Mesendoderm (in vitro differentiated cells): ENCODE measurements around the gene ANXA11.

ENCODE experiments used
- DNase-seq: peaks from one replicate; pipeline ENCODE4 v3.0.0; 2013
- H2AK5ac ChIP-seq: 2 replicates; pipeline ENCODE4 v1.6.1; 2013; ENCODE audit warnings: low read length, inconsistent platforms
- H2BK120ac ChIP-seq: 2 replicates; pipeline ENCODE4 v1.6.1; 2013; ENCODE audit warnings: low read depth, mild to moderate bottlenecking, low read length, moderate library complexity, mixed read lengths
- H2BK15ac ChIP-seq: replicated peaks from 2 replicates; pipeline ENCODE4 v1.6.1; 2013; ENCODE audit warnings: low read depth, mild to moderate bottlenecking, moderate library complexity
- H2BK5ac ChIP-seq: 2 replicates; pipeline ENCODE4 v1.6.1; 2013; ENCODE audit warnings: low read length, inconsistent platforms
- H3K18ac ChIP-seq: 2 replicates; pipeline ENCODE4 v1.6.1; 2013; ENCODE audit warnings: mild to moderate bottlenecking, low read length, mixed read lengths
- H3K23ac ChIP-seq: one replicate; pipeline ENCODE4 v1.6.1; 2013; ENCODE audit warnings: low read length
- H3K27ac ChIP-seq: 2 replicates; pipeline ENCODE4 v1.5.1; 2013; ENCODE audit warnings: low read depth, mild to moderate bottlenecking, inconsistent platforms, low read length, moderate library complexity
- H3K27me3 ChIP-seq: 2 replicates; pipeline ENCODE4 v1.6.1; 2013; ENCODE audit warnings: low read length, control low read depth, mild to moderate bottlenecking, inconsistent platforms; ENCODE audit not compliant: insufficient read depth, poor library complexity
- H3K36me3 ChIP-seq: 2 replicates; pipeline ENCODE4 v1.6.1; 2013; ENCODE audit warnings: low read length, inconsistent platforms; ENCODE audit not compliant: control insufficient read depth, insufficient read depth
- H3K4ac ChIP-seq: one replicate; pipeline ENCODE4 v1.6.1; 2013; ENCODE audit warnings: low read depth, mild to moderate bottlenecking, low read length, moderate library complexity
- H3K4me1 ChIP-seq: 2 replicates; pipeline ENCODE4 v1.6.1; 2013; ENCODE audit warnings: low read depth, low read length, inconsistent platforms; ENCODE audit not compliant: control insufficient read depth
- H3K4me2 ChIP-seq: 2 replicates; pipeline ENCODE4 v1.6.1; 2013; ENCODE audit warnings: low read length
- H3K4me3 ChIP-seq: 2 replicates; pipeline ENCODE4 v1.5.1; 2013; ENCODE audit warnings: mild to moderate bottlenecking, low read length
- H3K56ac ChIP-seq: one replicate; pipeline ENCODE4 v1.6.1; 2013; ENCODE audit warnings: low read length
- H3K79me1 ChIP-seq: 2 replicates; pipeline ENCODE4 v1.6.1; 2013; ENCODE audit warnings: low read length, inconsistent platforms
- H3K79me2 ChIP-seq: 2 replicates; pipeline ENCODE4 v1.6.1; 2013; ENCODE audit warnings: mild to moderate bottlenecking, low read length; ENCODE audit not compliant: control insufficient read depth, insufficient read depth
- H3K9ac ChIP-seq: 2 replicates; pipeline ENCODE4 v1.6.1; 2013; ENCODE audit warnings: low read length, inconsistent platforms
- H4K5ac ChIP-seq: one replicate; pipeline ENCODE4 v1.6.1; 2013; ENCODE audit warnings: low read length
- H4K8ac ChIP-seq: one replicate; pipeline ENCODE4 v1.6.1; 2013; ENCODE audit warnings: low read depth, mild to moderate bottlenecking, control low read depth, low read length, moderate library complexity
- WGBS: extraction: QIAGEN DNeasy Blood & Tissue Kit; methylation state at CpG from one replicate; pipeline ENCODE4 v1.1.7; 2013; ENCODE audit warnings: low lambda C conversion rate, missing lambda C conversion rate; ENCODE audit not compliant: insufficient coverage; ENCODE audit errors: extremely low coverage; 5-methylcytosine and 5-hydroxymethylcytosine counted together

ANXA11 gene

DNA sequence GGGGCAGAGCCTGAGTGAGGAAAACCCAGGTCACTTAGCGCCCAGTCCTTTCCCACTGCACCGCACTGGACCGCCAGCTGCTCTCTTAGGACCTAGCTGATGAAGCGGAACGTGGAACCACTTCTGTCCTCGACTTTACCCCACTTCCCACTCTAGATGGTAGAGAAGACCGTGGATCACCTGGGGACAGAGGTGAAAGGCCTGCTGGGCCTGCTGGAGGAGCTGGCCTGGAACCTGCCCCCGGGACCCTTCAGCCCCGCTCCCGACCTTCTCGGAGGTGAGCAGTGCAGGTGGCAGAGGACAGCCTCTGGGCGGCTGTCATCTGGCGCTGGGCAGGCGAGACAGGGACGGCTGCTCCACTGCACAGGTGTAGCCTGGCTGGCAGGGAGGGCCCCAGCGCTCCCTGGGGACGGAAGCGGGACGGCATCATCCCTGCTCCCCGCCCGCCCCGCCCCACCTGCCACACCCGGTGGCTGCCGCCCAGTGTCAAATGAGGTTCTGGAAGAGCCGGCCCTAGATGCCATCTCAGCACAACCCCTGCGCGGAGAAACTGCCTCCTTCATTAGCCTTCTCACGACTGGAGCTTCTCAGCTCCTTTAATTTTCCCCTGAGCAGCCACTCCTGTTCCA is 61.2 kb downstream of the ANXA11 start:
- H2BK5ac ChIP-seq: no peak overlapping the region

DNA sequence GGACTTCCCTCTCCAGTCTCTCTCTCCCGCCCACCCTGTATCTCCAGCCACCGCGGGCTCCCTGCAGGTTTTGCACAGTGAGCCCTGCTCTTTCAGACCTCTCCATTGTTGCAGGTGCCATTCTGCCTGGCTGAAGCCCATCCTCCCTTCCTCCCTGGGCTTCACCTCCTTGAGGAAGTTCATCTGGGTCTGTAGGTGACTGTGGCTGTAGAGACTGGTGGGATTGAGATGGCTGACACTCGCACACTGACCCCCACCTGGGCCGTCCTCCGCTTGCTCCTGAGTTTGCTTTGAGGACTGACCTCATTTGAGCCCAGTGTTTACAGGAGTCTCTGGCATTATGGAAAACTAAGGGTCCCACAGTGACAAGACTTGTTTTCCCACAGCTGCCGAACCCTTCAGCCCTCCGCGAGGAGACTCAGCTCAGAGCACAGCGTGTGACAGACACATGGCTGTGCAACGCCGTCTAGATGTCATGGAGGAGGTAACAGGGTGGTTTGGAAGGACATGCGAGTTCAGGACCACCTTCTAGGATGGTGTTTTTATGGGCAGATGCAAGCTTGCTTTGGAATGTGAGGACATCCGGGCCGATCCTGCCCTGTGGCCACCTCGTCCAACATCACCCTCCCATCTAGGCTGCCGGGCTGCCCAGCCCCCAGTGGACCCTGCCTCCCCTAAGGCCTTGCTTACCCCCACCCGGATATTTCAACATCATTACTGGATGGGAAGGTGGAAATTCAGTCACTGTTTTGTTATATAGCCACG is 63.5 kb downstream of the ANXA11 start:
- H2BK5ac ChIP-seq: no peak overlapping the region
- no peak overlapping the region for H3K4ac ChIP-seq
- no peak overlapping the region for H2BK15ac ChIP-seq
- H3K18ac ChIP-seq: no peak overlapping the region
- no peak overlapping the region for H3K4me3 ChIP-seq
- no peak overlapping the region for H3K27ac ChIP-seq
- no peak overlapping the region for H4K8ac ChIP-seq
- no peaks in the 10 kb centered on the region for H3K36me3 ChIP-seq
- no peak overlapping the region for H3K23ac ChIP-seq
- no peaks in the 10 kb centered on the region for H3K79me2 ChIP-seq
- H3K4me1 ChIP-seq: no peaks in the 10 kb centered on the region
- H3K79me1 ChIP-seq: no peaks in the 10 kb centered on the region
- no peak overlapping the region for H3K56ac ChIP-seq
- H3K9ac ChIP-seq: no peak overlapping the region
- no CpG with 5 or more reads among the region's 19 CpGs for WGBS
- H3K27me3 ChIP-seq: no peaks in the 10 kb centered on the region
- no peak overlapping the region for H2BK120ac ChIP-seq
- no peak overlapping the region for H2AK5ac ChIP-seq
- no peak overlapping the region for H3K4me2 ChIP-seq
- no peak overlapping the region for H4K5ac ChIP-seq
- DNase-seq: no peak

More for the DNA sequence above, 61.2 kb downstream of the ANXA11 start:
- H3K18ac ChIP-seq: no peak overlapping the region
- no peak for DNase-seq
- H3K36me3 ChIP-seq: no peaks in the 10 kb centered on the region
- H2AK5ac ChIP-seq: no peak overlapping the region
- H3K27me3 ChIP-seq: no peaks in the 10 kb centered on the region
- H3K9ac ChIP-seq: no peak overlapping the region
- no peak overlapping the region for H3K4me3 ChIP-seq
- no peaks in the 10 kb centered on the region for H3K79me2 ChIP-seq
- no peak overlapping the region for H4K8ac ChIP-seq
- no peaks in the 10 kb centered on the region for H3K4me1 ChIP-seq
- WGBS: no CpG with 5 or more reads among the region's 28 CpGs
- no peak overlapping the region for H3K27ac ChIP-seq
- no peak overlapping the region for H2BK15ac ChIP-seq
- H3K79me1 ChIP-seq: no peaks in the 10 kb centered on the region
- no peak overlapping the region for H2BK120ac ChIP-seq
- no peak overlapping the region for H3K56ac ChIP-seq
- H3K23ac ChIP-seq: no peak overlapping the region
- H4K5ac ChIP-seq: no peak overlapping the region
- H3K4ac ChIP-seq: no peak overlapping the region
- H3K4me2 ChIP-seq: no peak overlapping the region

DNA sequence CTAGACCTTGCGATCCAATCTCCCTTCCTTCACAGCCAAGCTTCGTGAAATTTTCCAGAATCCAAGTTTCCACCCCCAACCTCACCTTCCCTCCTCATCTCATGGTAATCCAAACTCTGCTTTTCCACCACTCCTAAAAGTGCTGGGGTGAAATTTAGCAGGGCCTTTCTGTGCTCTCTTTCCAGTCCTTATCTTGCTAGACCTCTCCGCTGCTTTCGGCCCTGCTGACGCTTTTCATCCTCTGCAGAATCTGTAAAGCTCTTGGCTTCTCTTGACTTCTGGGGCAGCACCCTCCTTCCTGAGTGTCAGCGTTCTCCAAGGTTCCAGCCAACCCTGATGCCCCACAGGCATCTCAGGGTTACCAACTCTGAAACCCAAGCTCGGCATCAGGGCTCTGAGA is 65.1 kb downstream of the ANXA11 start:
- no peak for DNase-seq
- WGBS: no CpG with 5 or more reads among the region's 7 CpGs

DNA sequence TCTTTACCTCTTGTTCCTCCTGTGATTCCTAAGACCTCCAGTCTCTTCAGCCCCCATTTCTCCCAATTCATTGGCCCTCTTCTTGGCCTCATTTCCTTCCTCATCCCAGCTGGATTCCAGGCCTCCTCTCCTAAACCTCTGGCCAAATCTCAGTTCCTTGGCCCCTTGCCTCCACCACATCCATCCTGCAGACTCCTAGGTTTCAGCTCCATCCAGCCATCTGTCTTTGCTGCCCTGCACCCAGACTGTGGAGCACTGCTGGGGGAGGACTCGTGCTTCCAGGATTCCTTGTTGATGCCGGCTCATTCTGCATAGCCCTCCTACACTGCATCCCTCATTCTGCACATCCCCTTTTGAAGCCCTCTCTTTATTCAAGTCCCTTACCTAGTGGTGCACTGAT is 66.1 kb downstream of the ANXA11 start:
- H3K4me3 ChIP-seq: no peak overlapping the region
- no peak overlapping the region for H3K23ac ChIP-seq
- H3K18ac ChIP-seq: no peak overlapping the region
- H3K27ac ChIP-seq: no peak overlapping the region
- no peaks in the 10 kb centered on the region for H3K36me3 ChIP-seq
- DNase-seq: no peak
- H3K79me2 ChIP-seq: no peaks in the 10 kb centered on the region
- no peak overlapping the region for H4K5ac ChIP-seq
- no peak overlapping the region for H3K56ac ChIP-seq
- H3K79me1 ChIP-seq: no peaks in the 10 kb centered on the region
- H3K4me1 ChIP-seq: no peaks in the 10 kb centered on the region
- no peak overlapping the region for H3K4ac ChIP-seq
- H2AK5ac ChIP-seq: no peak overlapping the region
- no CpG with 5 or more reads among the region's 2 CpGs for WGBS
- H4K8ac ChIP-seq: no peak overlapping the region
- no peak overlapping the region for H3K4me2 ChIP-seq
- no peak overlapping the region for H2BK120ac ChIP-seq
- H3K27me3 ChIP-seq: no peaks in the 10 kb centered on the region
- no peak overlapping the region for H2BK5ac ChIP-seq
- H2BK15ac ChIP-seq: no peak overlapping the region
- no peak overlapping the region for H3K9ac ChIP-seq

More for the DNA sequence above, 65.1 kb downstream of the ANXA11 start:
- no peak overlapping the region for H3K18ac ChIP-seq
- H3K4me3 ChIP-seq: no peak overlapping the region
- no peaks in the 10 kb centered on the region for H3K4me1 ChIP-seq
- no peak overlapping the region for H3K4ac ChIP-seq
- H2BK5ac ChIP-seq: no peak overlapping the region
- H3K56ac ChIP-seq: no peak overlapping the region
- H2BK120ac ChIP-seq: no peak overlapping the region
- no peak overlapping the region for H4K5ac ChIP-seq
- H3K79me1 ChIP-seq: no peaks in the 10 kb centered on the region
- no peak overlapping the region for H3K9ac ChIP-seq
- H3K79me2 ChIP-seq: no peaks in the 10 kb centered on the region
- no peak overlapping the region for H3K23ac ChIP-seq
- no peaks in the 10 kb centered on the region for H3K27me3 ChIP-seq
- no peak overlapping the region for H2BK15ac ChIP-seq
- no peak overlapping the region for H3K4me2 ChIP-seq
- H3K27ac ChIP-seq: no peak overlapping the region
- no peaks in the 10 kb centered on the region for H3K36me3 ChIP-seq
- no peak overlapping the region for H2AK5ac ChIP-seq
- H4K8ac ChIP-seq: no peak overlapping the region

DNA sequence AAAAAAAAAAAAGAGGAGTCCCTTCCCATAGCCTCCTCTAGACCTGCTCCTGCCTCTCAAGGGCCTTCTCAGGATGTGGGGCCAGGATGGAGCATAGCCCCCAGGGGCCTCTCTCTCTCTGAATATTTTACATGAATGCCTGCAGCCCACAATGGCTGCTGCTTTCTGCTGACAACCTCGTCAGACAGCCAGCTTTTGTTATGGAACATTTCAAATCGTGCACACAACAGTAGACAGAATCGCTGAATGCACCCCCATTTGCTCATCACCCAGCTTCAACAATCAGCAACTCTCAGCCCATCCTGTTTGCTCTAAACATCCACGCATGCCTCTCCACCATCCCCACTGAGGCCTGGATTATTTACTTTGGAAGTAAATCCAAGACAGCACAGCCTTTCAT is 67.4 kb downstream of the ANXA11 start:
- Histone ChIP-seq H2BK5ac (no peak overlapping the region), H4K8ac (no peak overlapping the region), H3K4me3 (no peak overlapping the region), H3K79me2 (no peaks in the 10 kb centered on the region), H3K36me3 (no peaks in the 10 kb centered on the region), H2AK5ac (no peak overlapping the region), H3K56ac (no peak overlapping the region), H3K18ac (no peak overlapping the region), H3K79me1 (no peaks in the 10 kb centered on the region), H3K9ac (no peak overlapping the region), H2BK15ac (no peak overlapping the region), H3K4me2 (no peak overlapping the region), H3K27ac (no peak overlapping the region), H3K27me3 (no peaks in the 10 kb centered on the region), H2BK120ac (no peak overlapping the region), H4K5ac (no peak overlapping the region), H3K4ac (no peak overlapping the region), H3K4me1 (no peaks in the 10 kb centered on the region), H3K23ac (no peak overlapping the region)
- WGBS: no CpG with 5 or more reads among the region's 4 CpGs
- no peak for DNase-seq
